NCI-H345 treated with DMSO at 0.1 percent for 48 hours (cell line): ENCODE results near the gene PIM1.

Experiments used
- DNase-seq: peaks from one replicate; lab custom pipeline; 2025; ENCODE audit not compliant: unreplicated experiment; lab: John Stamatoyannopoulos, UW

Gene PIM1

GRCh38 chr6:37137201-37138090 lies 32.5 kb upstream of the PIM1 start:
- DNase-seq: no peak

DNA sequence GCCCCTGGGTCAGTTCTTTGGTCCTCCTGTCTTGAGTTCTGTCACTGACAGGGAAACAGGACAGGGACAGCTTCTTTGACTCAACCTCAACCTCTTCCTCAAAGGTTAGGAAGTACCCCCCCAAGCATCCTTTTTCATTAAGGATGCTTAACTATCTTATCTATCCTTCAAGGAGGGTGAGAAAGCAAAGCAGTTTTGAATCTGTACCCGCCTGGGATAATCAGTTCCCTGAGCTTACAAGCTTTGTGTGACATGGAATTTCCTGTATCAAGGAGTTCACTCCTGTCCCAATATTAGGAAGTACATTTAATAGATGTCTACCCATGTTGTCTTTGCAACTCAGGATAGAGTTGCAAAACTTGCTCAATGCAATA lies 31.1 kb upstream of the PIM1 start:
- no peak for DNase-seq

DNA sequence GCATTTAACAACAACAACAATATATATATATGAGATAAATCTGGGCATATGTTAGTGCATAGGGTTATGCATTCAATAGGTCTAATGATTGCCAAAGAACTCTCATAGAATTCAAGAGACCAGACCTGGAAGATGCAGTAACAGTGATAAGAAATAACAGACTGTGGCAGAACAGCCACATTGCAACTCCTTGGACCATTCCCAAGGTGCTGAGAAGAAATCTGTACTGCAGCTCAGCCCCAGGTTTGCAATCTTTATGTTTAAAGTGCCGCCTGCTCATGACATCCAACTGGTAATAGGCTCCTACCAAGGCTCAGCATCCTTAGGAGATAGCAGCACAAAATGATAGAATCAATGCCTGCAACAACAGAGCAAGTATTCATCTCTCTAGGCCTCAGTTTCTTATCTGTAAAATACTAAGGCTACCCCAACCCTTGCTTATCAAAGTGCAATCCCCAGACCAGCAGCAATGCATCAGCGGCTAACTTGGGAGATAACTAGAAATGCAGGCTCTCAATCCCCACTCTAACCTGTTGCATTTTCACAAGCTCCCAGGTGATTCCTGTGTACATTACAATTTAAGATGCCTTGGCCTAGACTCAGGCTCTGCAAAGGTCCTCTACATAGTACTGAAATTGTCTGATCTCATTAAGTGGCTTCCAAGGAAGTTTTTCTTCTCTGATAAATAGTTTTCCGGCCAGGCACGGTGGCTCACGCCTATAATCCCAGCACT lies 30.6 kb upstream of the PIM1 start:
- no peak for DNase-seq

DNA sequence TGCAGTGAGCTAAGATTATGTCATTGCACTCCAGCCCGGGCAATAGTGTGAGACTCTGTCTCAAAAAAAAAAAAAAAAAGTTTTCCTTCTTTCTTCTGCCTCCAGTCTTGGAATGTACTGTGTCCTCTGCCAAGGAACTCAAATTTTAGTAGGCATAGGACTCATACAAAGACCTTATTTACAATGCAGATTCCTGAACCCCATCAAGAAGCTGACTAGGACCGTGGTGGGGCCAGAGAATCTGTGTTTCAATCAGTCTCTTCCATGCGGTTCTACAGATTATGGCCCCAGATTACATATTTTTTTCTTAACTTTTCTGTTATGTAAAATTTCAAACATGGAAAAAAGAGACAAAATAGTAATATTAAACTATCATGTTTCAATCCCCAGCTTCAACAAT lies 29.8 kb upstream of the PIM1 start:
- DNase-seq: no peak

- no peak for DNase-seq
Observed at GRCh38 chr6:37141281-37142049, 28.5 kb upstream of the PIM1 start.

DNA sequence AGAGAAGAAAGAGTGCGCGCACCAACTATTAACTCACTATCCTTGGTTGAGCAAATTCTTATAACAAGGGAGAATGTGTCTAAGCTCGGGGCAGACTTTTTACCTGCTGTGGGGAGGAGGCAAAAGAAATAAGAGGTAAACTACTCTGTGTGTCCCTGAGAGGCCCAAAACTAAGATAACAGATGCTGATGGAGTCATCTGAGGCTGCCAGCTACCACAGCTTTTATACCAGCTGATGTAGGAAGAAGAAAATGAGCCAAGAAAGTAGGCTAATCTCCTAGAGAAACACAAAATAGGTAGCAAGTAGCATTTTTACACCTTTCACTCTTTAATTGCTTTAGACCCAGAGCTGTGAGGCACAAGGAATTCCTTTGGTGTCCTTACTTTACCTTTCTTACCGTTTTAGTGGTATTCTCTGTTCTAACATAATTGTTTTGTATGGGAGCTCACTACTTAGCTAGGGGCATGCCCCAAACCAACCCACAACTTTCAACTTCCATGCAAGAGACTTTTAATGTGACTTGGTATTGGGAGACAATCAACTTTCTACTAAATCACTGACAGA lies 27.8 kb upstream of the PIM1 start:
- no peak for DNase-seq

DNA sequence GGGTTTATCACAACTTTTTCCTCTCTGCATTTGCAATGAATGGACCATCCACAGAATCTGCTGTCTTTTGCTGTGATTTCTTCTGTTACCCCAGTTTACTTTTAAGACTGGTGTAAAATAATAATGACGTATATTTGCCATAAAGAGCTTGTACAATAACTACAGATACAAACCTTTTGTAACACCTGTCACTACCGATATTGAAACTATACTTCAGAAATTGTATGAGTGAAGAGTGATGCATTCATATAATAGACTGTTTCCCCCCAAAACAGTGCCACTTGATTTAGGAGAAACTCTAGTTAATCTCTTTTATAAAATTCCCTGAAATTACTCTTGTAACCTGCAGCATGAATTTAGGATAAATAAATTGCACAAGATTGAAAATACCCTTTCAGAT lies 26.4 kb upstream of the PIM1 start:
- no peak for DNase-seq

DNA sequence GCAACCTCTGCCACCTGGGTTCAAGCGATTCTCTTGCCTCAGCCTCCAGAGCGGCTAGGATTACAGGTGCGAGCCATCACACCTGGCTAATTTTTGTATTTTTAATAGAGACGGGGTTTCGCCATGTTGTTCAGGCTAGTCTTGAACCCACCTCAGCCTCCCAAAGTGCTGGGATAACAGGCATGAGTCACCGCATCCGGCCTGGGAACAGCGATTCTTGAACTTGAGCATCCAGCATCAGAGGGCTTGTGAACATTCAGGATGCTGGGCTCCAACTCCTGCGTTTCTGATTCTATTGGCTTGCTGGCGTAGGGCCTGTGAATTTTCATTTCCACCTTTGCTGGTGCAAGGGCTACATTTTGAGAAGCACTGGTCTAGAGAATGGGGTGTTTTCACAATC lies 24.5 kb upstream of the PIM1 start:
- DNase-seq: no peak

DNA sequence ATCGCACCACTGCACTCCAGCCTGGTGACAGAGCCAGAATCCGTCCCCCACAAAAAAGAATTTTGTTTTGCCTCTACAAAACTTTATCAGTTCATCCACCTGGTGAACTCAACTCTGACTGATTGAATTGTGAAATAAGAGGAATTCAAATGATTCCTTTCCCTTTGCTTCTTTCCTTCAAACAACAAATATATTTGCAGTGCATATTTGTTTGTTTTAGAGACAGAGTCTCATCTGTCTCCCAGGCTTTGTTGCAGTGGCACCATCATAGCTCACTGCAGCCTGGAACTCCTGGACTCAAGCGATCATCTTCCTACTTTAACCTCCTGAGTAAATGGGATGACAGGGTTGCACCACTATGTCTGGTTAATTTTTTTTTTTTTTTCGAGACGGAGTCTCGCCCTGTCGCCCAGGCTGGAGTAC lies 23.2 kb upstream of the PIM1 start:
- DNase-seq: no peak

DNA sequence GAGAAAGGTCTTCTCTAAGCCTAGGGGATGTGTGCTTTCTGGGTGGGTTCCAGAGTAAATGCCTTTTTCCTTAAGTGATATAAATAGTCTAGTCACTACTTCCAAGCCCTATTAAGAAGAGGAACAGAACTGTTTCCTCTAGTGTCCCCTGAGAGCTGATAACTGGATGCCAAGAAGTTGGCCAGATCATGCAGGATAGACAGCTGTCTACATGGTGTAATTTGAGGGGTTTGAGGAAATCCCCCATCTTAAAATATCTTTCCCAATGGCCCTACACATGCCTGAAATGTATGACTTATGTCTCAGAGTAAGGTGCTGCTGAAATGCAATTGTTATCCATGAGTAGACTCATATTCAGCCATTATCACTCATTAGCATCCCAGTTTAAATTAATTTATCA lies 20.2 kb upstream of the PIM1 start:
- DNase-seq: no peak

GRCh38 chr6:37150314-37150713 lies 19.6 kb upstream of the PIM1 start:
- no peak for DNase-seq

DNA sequence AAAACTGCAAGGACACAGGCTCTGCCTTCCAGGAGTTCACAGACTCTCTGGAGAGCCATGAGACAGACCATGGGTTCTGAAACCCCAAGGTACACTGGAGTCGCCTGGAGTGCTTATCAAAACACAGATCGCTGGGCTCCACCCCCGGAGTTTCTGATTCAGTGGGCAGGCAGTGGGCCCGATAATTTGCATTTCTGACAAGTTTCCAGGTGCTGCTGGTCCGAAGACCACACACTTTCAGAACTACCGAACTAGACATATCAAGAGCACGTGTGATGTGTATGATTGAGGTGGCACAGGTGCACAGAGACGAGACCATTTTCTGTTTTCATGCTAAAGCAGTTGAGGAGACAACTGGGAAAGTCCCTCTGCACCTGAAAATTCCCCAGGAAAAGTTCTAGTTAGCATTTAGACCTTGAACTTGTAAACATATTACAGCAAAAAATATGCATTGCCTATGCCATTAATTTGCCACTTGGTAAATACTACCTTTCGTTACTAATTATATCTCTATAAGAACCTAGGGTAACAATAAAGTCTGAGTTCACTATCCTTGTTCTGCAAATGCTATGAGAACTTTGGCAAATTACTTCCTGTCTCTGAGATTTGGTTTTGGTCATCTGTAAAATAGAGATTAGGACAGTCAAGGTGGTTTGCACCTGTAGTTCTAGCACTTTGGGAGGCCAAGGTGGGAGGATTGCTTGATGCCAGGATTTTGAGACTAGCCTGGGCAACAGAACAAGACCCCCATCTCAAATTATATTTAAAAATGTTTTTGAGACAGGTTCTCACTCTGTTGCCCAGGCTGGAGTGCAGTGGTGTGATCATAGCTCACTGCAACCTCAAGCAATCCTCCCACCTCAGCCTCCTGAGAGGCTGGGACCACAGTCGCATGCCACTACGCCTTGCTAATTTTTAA lies 14.3 kb upstream of the PIM1 start:
- DNase-seq: no peak

- DNase-seq: no peak
Observed at GRCh38 chr6:37158508-37158907, 11.4 kb upstream of the PIM1 start.

GRCh38 chr6:37160922-37161778 lies 8.8 kb upstream of the PIM1 start:
- no peak for DNase-seq

- no peak for DNase-seq
Observed at GRCh38 chr6:37162740-37163139, 7.2 kb upstream of the PIM1 start.

- DNase-seq: no peak
Observed at GRCh38 chr6:37168163-37168758, 1.7 kb upstream of the PIM1 start.

DNA sequence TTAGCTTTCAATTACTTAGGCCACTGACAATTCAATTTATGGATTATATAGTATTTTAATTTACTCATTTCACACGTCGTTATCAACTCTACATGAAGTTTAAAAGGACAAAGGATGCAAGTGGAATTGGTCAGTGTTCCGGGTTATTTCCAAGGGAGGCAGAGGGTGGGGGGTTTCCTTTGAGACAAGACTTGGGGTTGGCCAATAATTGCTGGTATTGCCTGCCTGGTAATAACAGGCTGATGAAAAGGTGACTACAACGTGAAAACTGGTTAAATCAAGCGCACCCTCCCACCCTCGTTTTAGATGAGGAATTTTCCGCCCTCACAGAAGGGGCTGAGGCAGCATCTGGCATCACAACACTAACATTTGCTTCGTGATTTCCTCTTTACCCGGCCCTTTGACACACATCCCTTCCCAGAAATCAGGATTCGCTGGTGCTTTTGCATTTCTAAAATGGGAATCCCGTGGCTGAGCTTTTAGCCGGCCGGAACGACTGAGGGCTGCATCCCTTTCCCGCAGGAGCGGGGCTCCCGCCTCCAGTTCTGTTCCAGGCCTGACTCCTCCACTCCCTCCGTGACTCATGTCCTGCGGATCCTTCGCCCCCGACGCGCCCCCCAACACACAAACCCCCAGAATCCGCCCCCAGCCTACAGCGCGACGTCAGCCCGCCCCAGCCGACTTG lies 999 bp upstream of the PIM1 start:
- peak; percentile 44 for DNase-seq
